HG03565 (cell line): Measurements from ENCODE around the gene INPP1.
"Not testable (repeated sequence)": the region's sequence is repeated elsewhere in the genome, so short reads cannot be mapped to it uniquely, and the experiment has no call there.

Experiments
- ATAC-seq: cut with Tn5 transposase; IDR thresholded peaks from one replicate; pipeline ENCODE4 v1.9.1; 2021; ENCODE audit warnings: mild to moderate bottlenecking, moderate library complexity; ENCODE audit not compliant: unreplicated experiment

INPP1 gene

GRCh38 chr2:190333928-190334327 lies 9.5 kb upstream of the INPP1 start:
- no peak for ATAC-seq

- ATAC-seq, result no peak
These were observed 8.7 kb upstream of the INPP1 start for GRCh38 chr2:190334479-190335224.

DNA sequence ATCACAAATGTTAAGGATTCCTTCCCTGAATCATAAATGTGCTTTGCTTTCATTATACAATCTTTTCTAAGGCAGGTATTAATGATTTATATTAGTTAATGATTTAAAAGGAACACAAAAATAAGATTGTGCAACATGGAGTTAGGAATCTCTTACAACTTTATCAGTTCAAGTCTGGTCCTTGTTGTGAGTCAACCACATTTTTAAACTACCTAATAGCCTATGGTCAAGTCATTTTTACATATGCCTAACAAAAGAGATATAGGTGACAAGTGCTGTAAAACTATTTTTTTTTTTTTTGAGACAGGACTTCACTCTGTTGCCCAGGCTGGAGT lies 8.2 kb upstream of the INPP1 start:
- ATAC-seq, result no peak

- not testable (repeated sequence) for ATAC-seq
These were observed 7.8 kb upstream of the INPP1 start for GRCh38 chr2:190335584-190335983.

DNA sequence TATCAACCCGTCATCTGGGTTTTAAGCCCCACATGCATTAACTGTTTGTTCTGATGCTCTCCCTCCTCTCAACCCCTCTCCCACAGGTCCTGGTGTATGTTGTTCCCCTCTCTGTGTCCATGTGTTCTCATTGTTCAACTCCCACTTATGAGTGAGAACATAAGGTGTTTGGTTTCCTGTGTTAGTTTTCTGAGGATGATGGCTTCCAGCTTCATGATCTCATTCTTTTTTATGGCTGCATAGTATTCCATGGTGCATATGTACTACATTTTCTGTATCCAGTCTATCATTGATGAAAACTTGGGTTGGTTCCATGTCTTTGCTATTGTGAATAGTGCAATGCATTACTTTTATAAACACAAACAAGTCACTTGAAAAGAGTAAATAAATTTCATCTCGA lies 7.0 kb upstream of the INPP1 start:
- no peak for ATAC-seq

DNA sequence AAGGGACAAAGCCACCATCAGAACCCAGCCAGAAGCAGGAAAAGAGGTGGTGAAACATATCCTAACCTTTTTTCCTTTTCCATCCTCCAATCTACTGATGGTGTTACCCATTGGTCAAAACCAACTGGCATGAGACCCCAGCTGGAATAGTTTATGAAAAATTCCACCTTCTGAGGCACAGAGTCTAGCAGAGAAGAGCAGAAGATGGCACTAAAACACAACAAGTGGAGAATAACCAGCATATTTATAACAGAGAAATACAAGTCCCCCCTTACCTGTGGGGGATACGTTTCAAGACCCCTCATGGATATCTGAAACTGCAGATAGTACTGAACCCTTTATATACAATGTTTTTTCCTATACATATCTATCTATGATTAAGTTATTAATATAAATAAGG lies 4.9 kb upstream of the INPP1 start:
- no peak for ATAC-seq

DNA sequence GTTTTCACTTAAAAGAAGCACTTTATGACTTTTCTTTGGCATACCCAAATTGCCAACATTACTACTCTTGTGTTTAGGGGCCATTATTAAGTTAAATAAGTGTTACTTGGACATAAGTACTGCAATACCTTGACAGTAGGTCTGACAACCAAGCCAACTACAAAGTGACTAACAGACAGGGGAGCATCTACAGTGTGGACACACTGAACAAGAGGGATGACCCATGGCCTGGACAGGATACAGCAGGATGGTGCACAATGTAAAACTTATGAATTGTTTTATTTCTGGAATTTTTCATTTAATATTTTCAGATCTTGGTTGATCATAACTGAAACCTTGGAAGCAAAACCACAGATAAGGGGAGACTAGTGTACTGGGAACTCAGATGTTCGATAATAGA lies 4.0 kb upstream of the INPP1 start:
- ATAC-seq, result no peak

- ATAC-seq, result no peak
These were observed 3.0 kb upstream of the INPP1 start for GRCh38 chr2:190340369-190340768.

DNA sequence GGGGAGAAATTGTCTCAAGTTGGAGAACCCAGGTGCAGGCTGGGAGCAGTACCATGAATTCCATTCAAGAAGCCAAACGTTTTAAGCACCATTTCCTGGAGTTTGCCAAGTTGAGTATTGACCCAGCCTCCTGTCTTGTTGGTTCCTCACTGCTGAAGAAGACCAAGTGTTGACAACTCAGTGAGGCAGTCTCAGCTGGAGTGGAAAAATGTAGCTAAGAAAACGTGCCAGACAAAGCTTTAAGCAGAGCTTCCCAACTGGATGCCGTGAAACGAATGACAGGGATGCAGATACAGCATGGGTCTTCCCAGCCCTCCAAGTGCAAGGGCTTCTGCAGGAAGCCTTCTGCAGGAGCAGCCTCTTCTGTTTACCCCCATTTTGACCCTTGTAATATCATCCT lies 778 bp upstream of the INPP1 start:
- ATAC-seq, result no peak

DNA sequence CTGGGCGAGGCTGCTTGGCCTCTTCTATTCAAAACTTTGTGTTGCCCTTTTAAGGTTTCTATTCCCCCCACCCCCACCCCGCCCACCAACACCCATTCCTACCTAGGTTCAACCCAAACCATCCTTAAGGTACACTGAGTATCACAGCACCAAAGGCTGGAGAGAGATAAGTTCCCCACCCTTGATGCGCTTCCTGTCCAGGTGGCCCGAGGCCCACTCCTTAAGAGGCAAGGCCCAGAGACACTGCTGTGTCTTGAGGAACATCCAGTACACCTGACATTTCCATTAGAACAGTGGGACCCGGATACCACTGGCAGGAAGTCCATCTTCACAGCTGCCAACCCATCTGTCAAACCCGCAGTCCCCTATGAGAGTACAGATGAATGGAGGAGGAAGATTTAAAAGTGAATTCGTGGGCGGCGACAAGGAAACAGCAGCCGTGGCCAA lies 277 bp upstream of the INPP1 start:
- ATAC-seq, result no peak

- peak; percentile 67 for ATAC-seq
These were observed 963 bp downstream of the INPP1 start for GRCh38 chr2:190344276-190344827.

GRCh38 chr2:190350371-190350770 lies 7.0 kb downstream of the INPP1 start:
- ATAC-seq, result no peak

DNA sequence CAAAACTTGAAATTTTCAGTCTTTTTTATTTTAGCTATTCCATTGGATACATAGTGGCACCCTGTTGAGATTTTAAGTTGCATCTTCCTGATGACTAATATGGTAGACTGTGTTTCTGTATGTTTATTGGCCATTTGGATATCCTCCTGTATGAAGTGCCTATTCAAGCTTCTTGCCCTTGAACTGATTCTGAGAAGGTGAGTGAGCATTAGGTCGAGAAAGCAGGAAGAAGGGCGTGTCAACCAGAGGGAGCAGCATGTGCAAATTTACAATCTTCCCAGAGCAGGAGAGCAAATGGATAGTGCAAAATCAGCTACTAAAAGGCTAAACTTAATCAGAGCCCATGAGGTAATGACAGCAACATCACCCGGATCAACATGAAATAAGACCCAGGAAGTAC lies 8.6 kb downstream of the INPP1 start:
- ATAC-seq, result no peak

- ATAC-seq, result no peak
These were observed 9.5 kb downstream of the INPP1 start for GRCh38 chr2:190352668-190353536.

GRCh38 chr2:190353537-190353899 lies 10.1 kb downstream of the INPP1 start:
- no peak for ATAC-seq

- no peak for ATAC-seq
These were observed 10.8 kb downstream of the INPP1 start for GRCh38 chr2:190354003-190354690.

DNA sequence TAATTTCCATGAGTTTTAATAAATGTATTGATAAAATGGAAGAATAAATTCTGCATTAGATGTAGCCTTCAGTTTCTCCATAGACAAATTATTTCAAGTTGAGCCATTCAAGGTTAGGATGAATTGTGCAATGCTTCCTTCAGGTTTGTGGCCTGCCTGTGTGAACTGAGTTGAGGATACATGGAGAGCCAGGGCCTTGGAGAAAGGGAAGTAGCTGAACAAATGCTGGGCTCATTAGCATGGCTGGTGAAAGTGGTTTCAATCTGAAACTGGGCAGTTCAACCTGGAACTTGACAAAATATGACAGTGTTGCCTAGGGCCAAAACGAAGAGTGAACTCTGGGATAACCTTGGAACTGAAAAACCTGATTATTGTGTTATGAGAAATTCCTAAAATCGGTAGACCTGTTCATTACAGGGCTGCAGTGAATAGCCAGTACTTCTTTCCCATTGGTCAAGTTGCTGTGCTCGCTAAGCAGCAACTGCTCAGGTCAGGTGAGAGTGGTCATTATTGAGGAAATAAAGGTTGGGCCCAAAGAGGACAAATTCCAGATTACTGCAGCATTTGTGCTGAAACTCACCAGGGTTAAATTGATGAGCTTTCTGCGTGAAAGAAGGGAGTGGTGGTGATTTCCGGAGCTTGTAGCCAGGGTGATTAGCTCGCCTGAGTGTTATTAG lies 12.7 kb downstream of the INPP1 start:
- ATAC-seq, result no peak

DNA sequence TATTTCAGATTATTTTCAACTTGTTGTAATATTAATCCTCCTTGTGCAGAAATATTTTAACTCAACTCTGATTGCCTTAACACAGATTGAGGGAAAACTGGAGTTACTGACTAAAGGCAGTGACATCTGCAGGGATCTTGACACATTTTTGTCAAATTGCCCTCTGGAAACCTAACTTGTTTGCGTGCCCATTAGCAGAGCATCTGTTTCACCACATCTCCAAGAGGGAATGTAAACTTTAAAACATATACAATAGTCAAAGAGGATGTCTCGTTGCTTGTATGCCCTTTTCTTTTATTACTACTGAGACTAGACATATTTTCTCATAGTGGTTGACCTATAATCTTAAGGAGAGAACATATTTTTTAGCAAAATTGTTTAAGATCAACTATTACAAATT lies 14.2 kb downstream of the INPP1 start:
- ATAC-seq, result no peak

- ATAC-seq, result not testable (repeated sequence)
These were observed 15.5 kb downstream of the INPP1 start for GRCh38 chr2:190358655-190359448.

DNA sequence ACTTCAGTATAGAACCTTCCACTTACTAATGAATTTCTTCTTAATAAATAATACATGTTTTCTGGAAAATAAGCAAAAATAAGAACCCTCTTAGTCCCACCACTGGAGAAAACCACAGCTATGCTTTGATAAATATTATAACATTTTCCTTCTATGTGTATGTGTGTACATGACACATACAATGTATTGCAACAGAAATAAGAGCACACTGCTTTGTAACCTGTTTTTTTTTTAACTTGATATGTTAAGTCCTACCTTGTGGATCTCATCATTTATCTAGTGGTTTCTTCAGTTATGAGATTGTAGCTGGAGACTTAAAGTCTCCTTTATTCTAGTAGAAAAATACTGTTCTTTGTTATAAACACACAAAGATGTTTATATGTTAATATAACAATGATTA lies 17.2 kb downstream of the INPP1 start:
- ATAC-seq, result no peak
